Transverse colon (tissue), 4 donors: ENCODE measurements around the gene KIFC3. TPM values are rescaled to one million over a fixed set of nuclear protein-coding genes. Genes with fewer than 3 reads are reported as not detected.

Experiments used
- DNase-seq: peaks from one replicate; pipeline ENCODE4 v3.0.0-alpha.2; 2019
- H3K27ac ChIP-seq, 4 donors: fragments of 200-600 bp; sonication (generic); 2 replicates each; pipeline ENCODE4 v1.5.1; 2016 to 2018; ENCODE audit warnings: inconsistent platforms in 4 of 4
- H3K27me3 ChIP-seq: fragments of 200-600 bp; sonication (generic); 2 replicates; pipeline ENCODE4 v1.5.1; 2017; ENCODE audit warnings: inconsistent platforms
- H3K36me3 ChIP-seq, 4 donors: fragments of 200-600 bp; sonication (generic); 2 replicates each; pipeline ENCODE4 v1.5.1; 2017 to 2019; ENCODE audit warnings: inconsistent platforms in 4 of 4
- H3K4me1 ChIP-seq, 4 donors: fragments of 200-600 bp; sonication (generic); 2 replicates each; pipeline ENCODE4 v1.5.1; 2017 to 2020; ENCODE audit warnings: inconsistent platforms in 4 of 4
- H3K4me3 ChIP-seq, 4 donors: fragments of 200-600 bp; sonication (generic); 1 replicate in 1 of 4; 2 replicates in 3 of 4; pipeline versions ENCODE4 v1.5.1 to v1.6.1; 2017 to 2019; ENCODE audit warnings: inconsistent platforms in 4 of 4
- H3K9me3 ChIP-seq, 2 donors: fragments of 200-600 bp; sonication (generic); 2 replicates each; pipeline ENCODE4 v1.5.1; 2017 to 2019; ENCODE audit warnings: inconsistent platforms in 2 of 2
- EP300 ChIP-seq: sonication (generic); formaldehyde crosslinking; IDR thresholded peaks from one replicate; pipeline ENCODE4 v1.6.1; 2017; ENCODE audit warnings: antibody characterized with exemption, low read depth
- POLR2A ChIP-seq: fragments of 450-650 bp; IDR thresholded peaks from one replicate; pipeline ENCODE4 v1.6.1; 2016; ENCODE audit warnings: antibody characterized with exemption, mild to moderate bottlenecking, moderate library complexity
- POLR2AphosphoS5 ChIP-seq, 3 donors: sonication (generic); formaldehyde crosslinking; IDR thresholded peaks; one replicate each; pipeline ENCODE4 v1.6.1; 2016; ENCODE audit warnings: antibody characterized with exemption in 3 of 3
- WGBS, 2 donors: methylation state at CpG; one replicate each; pipeline ENCODE4 v1.1.5; 2018; ENCODE audit warnings: low coverage in 1 of 2; 5-methylcytosine and 5-hydroxymethylcytosine counted together
- in situ Hi-C, 4 donors: fragments of 200-750 bp; cut with MboI; loops; one replicate each; pipeline versions ENCODE4 v1.15.0 to v1.15.1; 2017; ENCODE audit warnings: low sequenced_read_pairs in 3 of 4, low pct_ligation_motif_present in 1 of 4, low pct_unique_long_range_greater_than_20kb in 1 of 4
- intact Hi-C: fragments of 100-400 bp; cut with DNase I; formaldehyde crosslinking; loops from one replicate; pipeline ENCODE4 v1.15.1; 2023; ENCODE audit warnings: low total_unique reads
- total RNA-seq, 4 donors: library from RNA; depleted of rRNA; stranded (reverse); fragments of >200 nt; gene quantifications; one replicate each; pipeline ENCODE4 v1.1.0, GENCODE V29; 2016
- TF ChIP-seq, protein P1 (sequence below), 5 experiments: fragments of 200-600 bp in 3 of 5; fragments of 450-650 bp in 2 of 5; sonication (generic) in 3 of 5; IDR thresholded peaks; 1 replicate in 2 of 5; 2 replicates in 3 of 5; pipeline ENCODE4 v1.5.1; 2016 to 2017; ENCODE audit warnings: antibody characterized with exemption in 5 of 5, inconsistent platforms in 3 of 5, mild to moderate bottlenecking in 2 of 5, moderate library complexity in 1 of 5

Gene KIFC3
- total RNA-seq, 4 donors from 2014 or later: 5.2 to 46.8 (median 13.5) TPM

DNA sequence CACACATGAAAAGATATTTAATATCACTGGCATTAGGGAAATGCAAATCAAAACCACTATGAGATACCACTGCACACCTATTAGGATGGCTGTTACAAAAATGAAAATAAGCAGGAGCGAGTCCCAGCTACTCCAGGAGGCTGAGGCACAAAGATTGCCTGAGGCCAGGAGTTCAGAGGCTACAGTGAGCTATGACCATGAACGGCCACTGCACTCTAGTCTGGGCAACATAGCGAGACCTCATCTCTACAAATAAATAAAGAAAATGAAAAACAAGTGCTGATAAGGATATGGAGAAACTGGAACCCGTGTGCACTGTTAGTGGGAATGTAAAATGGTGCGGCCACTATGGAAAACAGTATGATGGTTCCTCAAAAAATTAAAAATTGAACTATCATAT lies 23.6 kb downstream of the KIFC3 start:
- no peak for DNase-seq
- no peaks in the 10 kb centered on the region for H3K9me3 ChIP-seq
- H3K4me3 ChIP-seq: no peak overlapping the region
- in situ Hi-C loops (no loop called here), intact Hi-C loops (no loop called here)
- WGBS, 2 donors: 83% methylated on average over 5 of the region's 5 CpGs
- H3K36me3 ChIP-seq: no peaks in the 10 kb centered on the region
- H3K27ac ChIP-seq: no peak overlapping the region
- H3K4me1 ChIP-seq: no peaks in the 10 kb centered on the region
- no peaks in the 10 kb centered on the region for H3K27me3 ChIP-seq
- TF ChIP-seq POLR2A (no peak), EP300 (no peak), POLR2AphosphoS5 (IDR thresholded peaks at IDR 0.05) (no peak)
- TF ChIP-seq, protein P1, sequence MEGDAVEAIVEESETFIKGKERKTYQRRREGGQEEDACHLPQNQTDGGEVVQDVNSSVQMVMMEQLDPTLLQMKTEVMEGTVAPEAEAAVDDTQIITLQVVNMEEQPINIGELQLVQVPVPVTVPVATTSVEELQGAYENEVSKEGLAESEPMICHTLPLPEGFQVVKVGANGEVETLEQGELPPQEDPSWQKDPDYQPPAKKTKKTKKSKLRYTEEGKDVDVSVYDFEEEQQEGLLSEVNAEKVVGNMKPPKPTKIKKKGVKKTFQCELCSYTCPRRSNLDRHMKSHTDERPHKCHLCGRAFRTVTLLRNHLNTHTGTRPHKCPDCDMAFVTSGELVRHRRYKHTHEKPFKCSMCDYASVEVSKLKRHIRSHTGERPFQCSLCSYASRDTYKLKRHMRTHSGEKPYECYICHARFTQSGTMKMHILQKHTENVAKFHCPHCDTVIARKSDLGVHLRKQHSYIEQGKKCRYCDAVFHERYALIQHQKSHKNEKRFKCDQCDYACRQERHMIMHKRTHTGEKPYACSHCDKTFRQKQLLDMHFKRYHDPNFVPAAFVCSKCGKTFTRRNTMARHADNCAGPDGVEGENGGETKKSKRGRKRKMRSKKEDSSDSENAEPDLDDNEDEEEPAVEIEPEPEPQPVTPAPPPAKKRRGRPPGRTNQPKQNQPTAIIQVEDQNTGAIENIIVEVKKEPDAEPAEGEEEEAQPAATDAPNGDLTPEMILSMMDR (IDR thresholded peaks at IDR 0.05): no peak

GRCh38 chr16:57775661-57776469 lies 26.4 kb downstream of the KIFC3 start:
- WGBS, 2 donors: 61 to 100% methylated on average over 1 to 18 of the region's 23 CpGs
- Histone ChIP-seq H3K9me3 (no peaks in the 10 kb centered on the region), H3K27me3 (no peaks in the 10 kb centered on the region), H3K4me1 (no peaks in the 10 kb centered on the region), H3K4me3 (no peak overlapping the region), H3K36me3 (no peaks in the 10 kb centered on the region), H3K27ac (no peak overlapping the region)
- peak; percentile 50 for DNase-seq
- TF ChIP-seq, protein P1 (IDR thresholded peaks at IDR 0.05): peak in 4 of 5 experiments; percentile 40 to 72 (median 44)
- TF ChIP-seq EP300: no peak
- intact Hi-C loops: no loop called here
- in situ Hi-C loops: no loop called here

GRCh38 chr16:57774705-57775285 lies 27.5 kb downstream of the KIFC3 start:
- intact Hi-C loops: no loop called here
- H3K4me3 ChIP-seq: no peak overlapping the region
- H3K4me1 ChIP-seq: no peaks in the 10 kb centered on the region
- in situ Hi-C loops: loop anchor here in 3 of 4 donors (25.0 kb wide), 1 partner anchor 238 kb away; the partner anchor contains the start of genes USB1 (in 3 of the 3) and ZNF319 (in 3 of the 3)
- H3K27me3 ChIP-seq: no peaks in the 10 kb centered on the region
- no peaks in the 10 kb centered on the region for H3K36me3 ChIP-seq
- TF ChIP-seq POLR2A: no peak
- TF ChIP-seq POLR2AphosphoS5 (IDR thresholded peaks at IDR 0.05): no peak
- TF ChIP-seq, protein P1 (IDR thresholded peaks at IDR 0.05): no peak
- TF ChIP-seq EP300: no peak
- H3K9me3 ChIP-seq: no peaks in the 10 kb centered on the region
- no peak overlapping the region for H3K27ac ChIP-seq
- no peak for DNase-seq
- WGBS, 2 donors: 90 to 100% methylated on average over 1 to 10 of the region's 12 CpGs

- intact Hi-C loops (no loop called here), in situ Hi-C loops (loop anchor here in 3 of 4 donors (25.0 kb wide), 1 partner anchor 239 kb away; the partner anchor contains the start of genes USB1 (in 3 of the 3) and ZNF319 (in 3 of the 3))
- no peaks in the 10 kb centered on the region for H3K27me3 ChIP-seq
- TF ChIP-seq POLR2AphosphoS5 (IDR thresholded peaks at IDR 0.05): no peak
- TF ChIP-seq, protein P1 (IDR thresholded peaks at IDR 0.05): no peak
- TF ChIP-seq EP300: no peak
- TF ChIP-seq POLR2A: no peak
- WGBS, 2 donors: 87 to 91% methylated on average over 3 to 11 of the region's 11 CpGs
- no peaks in the 10 kb centered on the region for H3K4me1 ChIP-seq
- H3K9me3 ChIP-seq: no peaks in the 10 kb centered on the region
- DNase-seq: no peak
- no peaks in the 10 kb centered on the region for H3K36me3 ChIP-seq
- H3K4me3 ChIP-seq: no peak overlapping the region
- H3K27ac ChIP-seq: no peak overlapping the region
Observed at GRCh38 chr16:57773655-57774295, 28.5 kb downstream of the KIFC3 start.
